ENCODE measurements around the gene BTAF1.
"Not testable (repeated sequence)": the region's sequence is repeated elsewhere in the genome, so short reads cannot be mapped to it uniquely, and the experiment has no call there.

The BTAF1 gene

GRCh38 chr10:91923371-91924211 lies at the start of gene BTAF1:
Gene BTAF1 (plus strand): TSS chr10:91923770. CDS start chr10:91924077, 307 bp downstream.
- DNase-seq: peak; percentile 72

GRCh38 chr10:91875156-91875555 lies 48.4 kb upstream of the BTAF1 start:
- no peak for DNase-seq

DNA sequence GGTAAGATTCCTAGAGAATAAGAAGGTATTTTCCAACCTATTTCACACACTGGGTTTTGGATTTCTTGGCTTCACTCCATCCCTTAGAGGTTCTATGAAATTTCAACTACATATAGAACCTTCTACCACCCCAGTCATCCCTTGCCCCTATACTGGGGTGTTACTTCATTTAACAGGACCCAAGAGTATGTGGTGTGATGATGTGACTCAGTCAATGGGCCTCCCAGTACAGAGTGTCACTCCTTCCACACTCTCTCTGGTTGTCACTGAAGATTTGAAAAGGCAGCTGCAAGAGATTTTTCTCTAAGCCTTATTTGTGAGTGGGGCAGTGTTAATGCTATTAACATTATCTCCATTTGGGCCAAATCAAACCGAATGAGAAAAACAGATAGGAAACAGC lies 47.8 kb upstream of the BTAF1 start:
- no peak for DNase-seq

DNA sequence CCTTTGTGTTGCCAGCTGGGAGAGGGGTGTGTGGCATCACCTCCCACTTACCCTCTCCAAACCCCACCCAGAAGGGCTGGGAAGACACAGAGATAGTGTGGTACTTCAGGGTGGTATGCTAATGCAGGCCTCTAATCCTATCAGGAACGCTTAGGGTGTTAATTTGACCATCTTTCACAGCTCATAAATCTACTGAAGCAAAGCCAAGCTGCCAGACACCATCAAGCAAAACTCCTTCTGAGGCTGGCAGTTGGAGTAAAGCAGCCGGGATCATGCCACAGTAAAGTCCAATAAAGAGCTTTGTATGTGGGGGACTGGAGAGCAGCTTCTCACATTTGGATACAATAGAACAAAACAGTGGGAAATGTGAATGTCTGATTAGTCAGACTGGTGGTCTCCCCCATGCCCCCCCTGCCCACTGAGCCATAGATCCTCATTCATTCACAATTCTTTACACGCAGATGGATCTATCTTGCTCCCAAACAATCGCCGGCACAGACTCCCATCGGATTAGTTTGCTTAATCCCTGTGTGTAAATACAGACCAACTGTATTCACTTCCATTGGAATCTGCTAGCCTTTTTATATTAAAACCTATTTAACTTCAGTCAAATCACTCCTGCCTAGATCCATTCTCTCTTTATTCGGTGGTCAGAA lies 43.9 kb upstream of the BTAF1 start:
- no peak for DNase-seq

DNA sequence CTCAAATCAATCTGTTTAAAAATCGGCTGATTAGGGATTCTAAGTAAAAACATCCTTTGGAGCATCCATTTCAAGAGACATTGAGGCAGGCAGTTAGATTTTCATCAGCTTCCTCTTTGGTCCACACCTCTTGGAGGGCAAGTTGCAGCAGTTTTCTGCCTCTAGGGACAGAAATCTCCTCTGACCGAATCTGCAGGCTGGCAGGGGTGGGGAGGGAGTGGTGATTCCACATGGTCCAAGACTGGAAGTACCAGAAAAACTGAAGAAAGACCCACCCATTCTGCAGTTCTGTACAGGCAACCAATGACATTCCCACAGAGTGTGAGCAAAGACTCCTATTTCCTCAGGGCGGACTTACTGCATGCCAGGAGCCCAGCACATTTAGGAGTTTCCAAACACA lies 43.3 kb upstream of the BTAF1 start:
- DNase-seq: no peak

- DNase-seq: peak; percentile 60
Measured at GRCh38 chr10:91883549-91884444, 39.8 kb upstream of the BTAF1 start.

GRCh38 chr10:91884536-91884935 lies 39.0 kb upstream of the BTAF1 start:
- DNase-seq: no peak

- DNase-seq: no peak
Measured at GRCh38 chr10:91885362-91886079, 38.0 kb upstream of the BTAF1 start.

- no peak for DNase-seq
Measured at GRCh38 chr10:91886954-91887271, 36.7 kb upstream of the BTAF1 start.

DNA sequence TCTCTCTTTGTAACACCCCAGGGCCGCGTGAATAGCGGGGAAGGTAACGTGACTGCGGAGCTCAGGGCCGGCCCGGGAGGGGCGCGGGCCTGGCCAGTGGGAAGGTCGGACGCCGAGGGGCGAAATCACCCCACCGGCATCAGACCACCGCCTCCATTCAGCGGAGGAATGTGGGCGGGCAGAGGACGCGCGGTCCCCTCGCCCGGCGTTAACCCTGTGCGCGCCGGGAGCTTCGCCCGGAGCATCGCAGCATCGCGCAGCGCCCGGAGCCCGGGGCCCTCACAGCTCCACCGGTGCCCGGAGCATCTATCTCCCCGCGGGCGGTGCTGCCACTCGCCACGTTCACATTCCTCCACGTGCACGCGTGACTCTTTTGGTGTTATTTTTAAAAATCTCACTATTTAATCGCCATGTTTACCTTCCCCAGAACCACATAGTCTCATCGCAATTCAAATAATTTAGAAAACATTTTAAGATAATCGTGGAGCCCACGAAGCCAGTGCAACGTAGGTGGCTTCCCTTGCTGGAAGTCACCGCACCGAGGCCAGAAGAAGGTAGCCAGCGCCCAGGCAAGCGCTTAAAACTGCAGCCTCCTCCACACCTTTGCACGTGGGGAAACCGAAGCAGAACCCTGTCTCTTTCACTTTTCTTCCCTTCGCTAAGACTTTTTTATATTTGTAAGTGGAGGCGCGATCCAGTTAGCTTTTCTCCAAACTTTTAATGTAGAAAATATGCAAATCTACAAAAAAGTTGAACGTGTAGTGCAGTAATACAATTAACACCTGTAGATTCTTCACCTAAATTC lies 36.1 kb upstream of the BTAF1 start:
- no peak for DNase-seq

- DNase-seq: no peak
Measured at GRCh38 chr10:91891125-91892001, 32.2 kb upstream of the BTAF1 start.

DNA sequence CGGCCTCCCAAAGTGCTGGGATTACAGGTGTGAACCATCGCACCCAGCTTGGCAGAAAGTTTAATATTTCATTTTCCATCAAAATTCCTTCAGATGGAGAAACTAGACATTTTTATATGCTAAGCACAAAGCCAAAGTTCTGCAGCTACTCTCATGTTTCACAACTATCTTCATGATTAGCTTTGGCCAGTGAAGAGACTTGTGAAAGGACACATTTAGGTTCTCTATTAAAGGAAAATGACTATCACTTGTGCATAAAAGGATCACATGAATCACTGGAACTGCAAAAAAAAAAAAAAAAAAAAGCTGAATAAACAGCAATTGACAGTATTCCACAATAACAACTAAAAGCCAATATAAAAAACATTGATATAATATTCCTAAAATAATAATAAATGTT lies 30.5 kb upstream of the BTAF1 start:
- DNase-seq: no peak

DNA sequence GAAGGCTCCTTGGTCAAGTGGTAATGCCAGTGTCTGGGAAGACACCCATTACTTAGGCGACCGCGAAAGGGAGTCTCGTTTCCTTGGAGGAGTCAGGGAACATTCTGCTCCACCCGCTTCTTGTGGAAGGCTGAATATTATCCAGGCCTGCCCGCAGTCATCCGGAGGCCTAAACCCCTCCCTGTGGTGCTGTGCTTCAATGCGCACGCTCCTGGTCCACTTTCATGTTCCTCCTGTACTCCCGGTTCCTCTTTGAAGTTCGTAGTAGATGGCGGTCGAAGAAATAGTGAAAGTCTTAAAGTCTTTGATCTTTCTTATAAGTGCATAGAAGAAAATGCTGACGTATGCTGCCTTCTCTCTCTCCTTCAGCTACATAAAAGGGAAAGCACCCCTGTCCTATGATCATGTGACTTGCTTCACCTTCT lies 29.3 kb upstream of the BTAF1 start:
- DNase-seq: not testable (repeated sequence)

- DNase-seq: no peak
Measured at GRCh38 chr10:91896212-91896756, 27.3 kb upstream of the BTAF1 start.

DNA sequence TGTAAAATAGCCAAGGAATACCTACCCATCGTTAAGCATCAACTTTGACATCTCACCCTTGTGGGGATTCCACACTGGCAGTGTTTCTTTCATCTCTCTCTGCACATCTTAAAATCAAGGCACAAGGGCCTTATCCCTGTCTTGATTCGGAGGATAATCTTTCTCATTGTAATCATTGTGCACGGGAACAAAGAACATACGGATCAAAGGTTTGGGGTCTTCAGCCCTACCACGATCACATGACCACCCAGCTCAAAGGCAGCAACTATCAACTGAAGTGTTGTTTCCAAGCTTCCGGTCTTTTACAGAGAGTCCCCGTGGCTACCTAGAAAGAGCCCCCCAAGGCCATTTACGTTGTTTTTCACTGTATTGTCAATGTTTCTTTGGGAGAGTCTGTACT lies 26.1 kb upstream of the BTAF1 start:
- DNase-seq: no peak

- DNase-seq: peak; percentile 70
Measured at GRCh38 chr10:91901784-91902677, 21.5 kb upstream of the BTAF1 start.

DNA sequence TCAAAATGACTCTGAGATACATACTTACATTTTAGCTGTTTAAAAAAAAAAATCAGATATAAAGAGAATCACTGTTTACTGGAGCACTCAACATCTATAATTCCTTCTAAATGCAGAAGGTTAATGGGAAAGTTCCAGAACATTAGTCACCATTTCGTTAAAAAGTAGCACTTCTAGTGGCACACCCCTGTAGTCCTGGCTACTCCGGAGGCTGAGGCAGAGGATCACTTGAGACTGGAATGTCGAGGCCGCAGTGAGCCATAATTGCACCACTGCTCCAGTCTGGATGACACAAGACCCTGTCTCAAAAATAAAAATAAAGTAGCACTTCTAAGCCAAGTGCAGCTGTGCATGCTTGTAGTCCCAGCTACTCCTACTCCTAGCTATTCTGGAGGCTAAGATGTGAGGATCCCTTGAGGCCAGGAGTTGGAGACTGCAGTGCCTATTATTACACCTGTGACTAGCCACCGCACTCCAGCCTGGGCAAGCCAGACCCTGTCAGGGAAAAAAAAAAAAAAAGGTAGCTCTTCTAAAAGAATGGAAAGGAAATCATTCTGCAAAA lies 16.5 kb upstream of the BTAF1 start:
- no peak for DNase-seq

- no peak for DNase-seq
Measured at GRCh38 chr10:91907914-91908336, 15.6 kb upstream of the BTAF1 start.
